ENCODE results near the gene MYO3A.

Gene MYO3A

GRCh38 chr10:26214551-26215395 lies 280.7 kb downstream of the MYO3A start:
- no peak for DNase-seq (ENCODE audit: low read depth in 2 of 3, low spot score in 2 of 3)

- DNase-seq (ENCODE audit: low read depth in 2 of 3, low spot score in 2 of 3), result no peak
These were observed 281.4 kb downstream of the MYO3A start for GRCh38 chr10:26215396-26215934.

- no peak for DNase-seq (ENCODE audit: low read depth in 2 of 3, low spot score in 2 of 3)
These were observed 282.0 kb downstream of the MYO3A start for GRCh38 chr10:26215935-26216584.

DNA sequence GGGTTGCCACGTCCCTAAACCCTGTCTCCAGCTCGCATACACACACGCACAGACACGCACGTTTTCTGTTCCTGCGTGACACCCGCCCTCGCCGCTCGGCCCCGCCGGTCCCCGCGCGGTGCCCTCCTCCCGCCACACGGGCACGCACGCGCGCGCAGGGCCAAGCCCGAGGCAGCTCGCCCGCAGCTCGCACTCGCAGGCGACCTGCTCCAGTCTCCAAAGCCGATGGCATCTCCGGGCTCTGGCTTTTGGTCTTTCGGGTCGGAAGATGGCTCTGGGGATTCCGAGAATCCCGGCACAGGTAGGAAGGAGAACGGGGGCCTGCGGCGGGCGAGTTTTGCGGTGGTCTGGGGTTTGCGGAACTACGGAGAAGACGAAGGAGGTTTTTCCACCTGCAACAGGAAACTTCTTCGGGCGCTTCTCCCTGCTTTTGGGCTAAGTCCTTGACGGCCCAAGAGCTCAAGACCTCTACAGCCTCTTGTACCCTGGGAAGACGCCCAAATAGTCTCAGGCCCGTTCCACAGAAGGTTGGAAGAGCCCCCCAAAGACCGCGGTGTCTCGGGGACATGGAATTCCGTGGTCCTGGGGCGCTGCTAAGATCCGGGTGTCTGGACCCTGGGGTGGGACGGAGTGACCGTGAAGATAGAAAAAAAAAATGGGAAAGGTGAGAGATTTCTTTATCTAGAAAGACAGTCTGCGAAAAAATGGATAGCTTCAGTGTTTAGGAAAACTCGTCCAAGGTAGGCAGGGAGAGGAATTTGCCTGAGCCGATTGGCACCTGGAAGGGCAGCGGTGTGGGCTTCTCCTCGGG lies 282.8 kb downstream of the MYO3A start, which contains the start of gene GAD2:
Gene GAD2, plus strand, starts transcription at position 190 of the 811 bp plus-strand sequence. Its CDS starts 36 bp downstream, at position 226.
- DNase-seq (ENCODE audit: low read depth in 2 of 3, low spot score in 2 of 3), result no peak

DNA sequence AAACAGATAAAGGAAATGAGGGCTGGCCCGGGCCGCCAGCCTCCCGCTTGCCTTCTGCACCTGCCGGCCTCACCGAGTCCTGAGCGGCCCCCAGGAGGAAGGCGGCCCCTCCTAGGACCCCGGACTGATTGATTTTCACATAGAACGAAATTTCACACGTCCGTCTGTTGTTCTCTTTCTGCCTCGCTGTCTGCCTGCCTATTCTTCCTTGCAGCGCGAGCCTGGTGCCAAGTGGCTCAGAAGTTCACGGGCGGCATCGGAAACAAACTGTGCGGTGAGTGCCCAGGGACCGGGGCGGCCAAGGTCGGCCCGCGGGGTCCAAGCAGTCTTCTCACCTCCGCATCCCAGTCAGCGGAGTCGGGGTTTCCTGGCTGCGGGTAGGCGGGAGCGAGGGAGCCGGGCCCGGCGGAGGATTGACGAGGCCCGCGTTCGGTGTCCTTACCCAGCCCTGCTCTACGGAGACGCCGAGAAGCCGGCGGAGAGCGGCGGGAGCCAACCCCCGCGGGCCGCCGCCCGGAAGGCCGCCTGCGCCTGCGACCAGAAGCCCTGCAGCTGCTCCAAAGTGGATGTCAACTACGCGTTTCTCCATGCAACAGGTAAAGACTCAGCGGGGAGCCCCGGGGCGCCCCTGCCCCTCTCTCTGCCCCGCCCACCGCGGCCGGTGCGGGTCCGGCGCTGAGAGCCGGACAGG lies 283.5 kb downstream of the MYO3A start:
- DNase-seq (ENCODE audit: low read depth in 2 of 3, low spot score in 2 of 3), result no peak

GRCh38 chr10:26219676-26220075 lies 285.6 kb downstream of the MYO3A start:
- DNase-seq (ENCODE audit: low read depth in 2 of 3, low spot score in 2 of 3), result no peak

GRCh38 chr10:26220901-26221300 lies 286.9 kb downstream of the MYO3A start:
- no peak for DNase-seq (ENCODE audit: low read depth in 2 of 3, low spot score in 2 of 3)

- DNase-seq (ENCODE audit: low read depth in 2 of 3, low spot score in 2 of 3), result no peak
These were observed 287.5 kb downstream of the MYO3A start for GRCh38 chr10:26221541-26221940.

DNA sequence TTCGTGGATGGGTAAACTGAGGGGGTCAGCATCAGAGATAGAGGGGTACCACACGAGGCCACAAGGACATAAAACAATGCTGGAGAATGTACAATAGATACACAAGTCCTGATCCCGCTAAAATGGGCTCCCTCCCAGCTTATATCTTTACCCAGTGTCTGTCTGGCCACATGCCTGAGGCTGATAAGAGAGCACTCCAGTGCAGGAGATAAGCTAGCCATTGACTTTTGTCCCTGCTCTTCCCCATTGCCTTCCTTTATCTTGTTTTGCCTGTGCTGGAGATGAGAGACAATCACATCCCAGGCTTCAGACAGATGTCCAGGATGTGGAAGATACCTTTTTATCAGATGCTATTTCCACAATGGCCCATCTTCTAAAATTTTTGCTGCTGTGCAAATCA lies 288.5 kb downstream of the MYO3A start:
- DNase-seq (ENCODE audit: low read depth in 2 of 3, low spot score in 2 of 3), result no peak

DNA sequence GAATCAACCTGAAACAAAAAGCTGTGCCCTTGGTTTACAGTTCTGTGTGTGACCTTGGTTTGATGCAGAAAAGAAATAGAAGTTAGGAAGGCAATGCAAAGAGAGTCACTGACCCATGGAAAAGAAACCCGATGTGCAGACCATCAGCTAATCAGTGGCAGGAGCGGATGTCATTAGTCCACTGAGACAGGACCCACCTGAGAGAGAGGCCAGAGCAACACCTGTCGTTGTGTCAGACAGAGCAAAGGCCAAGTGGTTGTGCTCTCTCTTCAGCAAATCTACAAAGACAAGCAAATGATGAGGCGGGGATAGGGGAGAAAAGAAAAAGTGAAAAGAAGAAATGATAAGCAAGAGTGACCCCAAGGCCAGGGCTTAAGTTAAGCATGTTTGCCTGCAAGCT lies 291.3 kb downstream of the MYO3A start:
- no peak for DNase-seq (ENCODE audit: low read depth in 2 of 3, low spot score in 2 of 3)

DNA sequence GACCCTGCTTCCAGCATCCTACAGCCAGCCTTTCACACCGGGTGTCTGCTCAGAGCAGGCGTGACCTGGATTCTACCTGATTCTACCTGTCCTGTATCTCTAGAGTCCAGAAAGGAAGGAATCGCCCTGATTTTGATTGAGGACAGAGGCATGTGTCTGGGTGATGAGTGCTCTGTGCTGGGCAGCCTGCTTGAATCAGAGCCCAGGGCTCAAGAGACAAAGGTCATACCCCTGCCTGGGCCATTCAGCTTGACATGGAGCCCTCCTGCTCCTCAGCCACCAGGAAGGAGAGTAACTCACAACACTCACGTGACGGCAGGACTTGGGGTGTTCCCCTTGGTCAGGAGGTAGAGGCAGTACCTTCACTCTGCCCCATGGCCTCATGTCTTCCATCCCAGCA lies 293.8 kb downstream of the MYO3A start:
- no peak for DNase-seq (ENCODE audit: low read depth in 2 of 3, low spot score in 2 of 3)

DNA sequence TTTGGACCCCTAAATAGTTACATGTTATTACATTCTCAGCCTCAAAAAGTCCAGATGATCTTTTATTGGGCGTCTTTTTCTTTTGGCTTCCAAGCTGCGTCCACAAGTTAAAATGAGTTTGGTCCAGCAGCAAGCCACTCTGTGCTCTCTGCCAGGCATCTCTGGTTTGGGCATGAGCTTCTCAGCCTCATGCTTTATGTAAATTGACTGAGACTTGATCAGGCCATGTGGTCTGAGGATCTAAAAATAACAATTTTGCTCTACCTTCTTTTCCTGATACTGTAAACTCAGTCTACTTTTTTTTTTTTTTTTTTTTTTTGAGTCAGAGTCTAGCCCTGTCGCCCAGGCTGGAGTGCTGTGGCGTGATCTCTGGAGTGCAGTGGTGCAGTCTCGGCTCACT lies 298.1 kb downstream of the MYO3A start:
- DNase-seq (ENCODE audit: low read depth in 2 of 3, low spot score in 2 of 3), result no peak

DNA sequence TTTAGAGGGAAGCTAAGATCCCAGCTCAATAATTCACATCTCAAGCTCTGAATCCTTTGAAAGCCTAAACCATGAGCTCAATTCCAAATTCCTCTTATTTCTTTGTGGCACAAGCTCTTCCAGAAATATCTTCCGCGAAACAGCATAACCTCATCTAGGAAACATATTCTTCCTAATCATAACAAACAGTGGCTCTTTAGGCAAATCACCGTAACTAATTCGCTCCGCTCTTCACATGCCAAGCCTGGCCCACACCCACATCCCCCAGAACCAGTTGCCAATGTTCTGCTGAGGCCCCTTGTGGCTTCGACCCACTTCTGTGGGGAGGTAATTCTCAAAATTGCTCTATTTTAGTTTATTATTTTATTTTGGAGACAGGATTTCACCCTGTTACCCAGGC lies 301.7 kb downstream of the MYO3A start:
- DNase-seq (ENCODE audit: low read depth in 2 of 3, low spot score in 2 of 3), result no peak

- DNase-seq (ENCODE audit: low read depth in 2 of 3, low spot score in 2 of 3), result no peak
These were observed 304.3 kb downstream of the MYO3A start for GRCh38 chr10:26238378-26238777.

GRCh38 chr10:26242706-26243350 lies 308.8 kb downstream of the MYO3A start:
- no peak for DNase-seq (ENCODE audit: low read depth in 2 of 3, low spot score in 2 of 3)

GRCh38 chr10:26243351-26243720 lies 309.3 kb downstream of the MYO3A start:
- DNase-seq (ENCODE audit: low read depth in 2 of 3, low spot score in 2 of 3), result no peak

DNA sequence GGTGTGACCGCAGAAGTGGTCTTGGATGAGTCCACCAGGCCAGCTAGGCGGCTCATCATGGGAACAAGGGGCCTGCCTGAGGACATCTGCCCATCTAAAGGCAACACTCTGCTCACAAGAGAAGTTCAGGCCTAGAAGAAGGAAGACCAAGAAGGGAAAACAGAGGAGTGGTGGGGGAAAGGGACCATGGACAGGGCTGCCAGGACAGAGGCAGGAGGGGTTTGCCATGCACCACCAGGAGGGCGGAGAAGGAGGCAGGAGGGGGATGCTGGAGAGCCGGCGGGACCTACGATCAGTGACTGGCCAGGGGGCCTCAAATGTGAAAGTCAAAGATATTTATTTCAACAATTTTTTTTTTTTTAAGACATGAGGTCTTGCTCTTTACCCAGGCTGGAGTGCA lies 315.7 kb downstream of the MYO3A start:
- no peak for DNase-seq (ENCODE audit: low read depth in 2 of 3, low spot score in 2 of 3)

DNA sequence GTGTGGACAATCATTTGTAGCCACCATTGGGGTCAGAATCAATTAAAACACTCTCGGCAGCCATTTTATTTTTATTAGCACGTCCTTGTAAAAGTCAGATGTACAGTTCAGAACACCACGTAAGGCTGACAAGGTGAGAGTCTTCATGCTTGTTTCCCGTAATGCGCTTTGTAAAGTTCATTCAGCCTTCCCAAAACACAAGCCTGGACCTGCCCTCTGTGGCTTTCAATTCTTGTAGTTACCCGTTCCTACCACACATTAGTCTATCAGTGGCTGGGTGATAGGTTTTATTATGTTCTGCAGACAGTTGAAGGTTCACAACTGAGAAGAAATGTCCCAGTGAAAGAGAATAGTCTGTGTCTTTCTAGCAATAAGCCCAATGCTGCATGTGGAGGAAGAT lies 317.9 kb downstream of the MYO3A start:
- DNase-seq (ENCODE audit: low read depth in 2 of 3, low spot score in 2 of 3), result no peak

DNA sequence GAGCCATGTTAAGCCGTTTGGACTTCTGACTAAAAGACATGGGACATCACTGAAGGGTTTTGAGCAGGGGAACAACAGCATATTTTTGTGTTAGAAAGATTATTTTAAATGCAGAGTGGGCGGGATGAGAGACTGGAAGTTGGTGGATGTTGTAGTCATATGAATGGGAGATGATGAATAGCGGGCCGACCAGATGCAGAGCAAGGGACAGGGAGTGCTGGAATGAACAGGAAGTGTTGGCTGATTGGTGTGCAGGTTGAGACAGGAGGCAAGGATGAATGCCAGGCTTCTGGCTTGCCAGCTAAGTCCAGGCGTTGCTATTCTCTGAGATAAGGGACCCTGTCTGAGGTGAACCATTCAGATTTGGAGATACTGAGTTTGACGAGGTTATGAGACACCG lies 320.6 kb downstream of the MYO3A start:
- DNase-seq (ENCODE audit: low read depth in 2 of 3, low spot score in 2 of 3), result no peak

DNA sequence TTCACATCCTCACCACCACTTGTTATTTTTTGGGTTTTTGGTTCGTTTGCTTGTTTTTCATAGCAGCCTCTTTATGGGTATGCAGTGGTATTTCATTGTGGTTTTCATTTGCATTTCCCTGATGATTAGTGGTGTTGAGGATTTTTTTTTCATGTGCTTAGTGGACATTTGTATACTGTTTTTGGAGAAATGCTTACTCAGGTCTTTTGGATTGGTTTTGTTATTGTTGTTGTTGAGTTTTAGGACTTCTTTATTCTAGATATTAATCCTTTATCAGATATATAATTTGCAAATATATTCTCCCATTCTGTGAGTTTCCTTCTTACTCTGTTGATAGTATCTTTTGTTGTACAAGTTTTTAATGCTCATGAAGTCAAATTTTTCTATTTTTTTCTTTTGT lies 325.3 kb downstream of the MYO3A start:
- DNase-seq (ENCODE audit: low read depth in 2 of 3, low spot score in 2 of 3), result no peak
